ENCODE measurements around the gene MRPL22. TPM values are rescaled to one million over a fixed set of nuclear protein-coding genes. Genes with fewer than 3 reads are reported as not detected.

The MRPL22 gene
- polyA plus RNA-seq, 3 donors: 11.6 to 66.1 (median 56.7) TPM

DNA sequence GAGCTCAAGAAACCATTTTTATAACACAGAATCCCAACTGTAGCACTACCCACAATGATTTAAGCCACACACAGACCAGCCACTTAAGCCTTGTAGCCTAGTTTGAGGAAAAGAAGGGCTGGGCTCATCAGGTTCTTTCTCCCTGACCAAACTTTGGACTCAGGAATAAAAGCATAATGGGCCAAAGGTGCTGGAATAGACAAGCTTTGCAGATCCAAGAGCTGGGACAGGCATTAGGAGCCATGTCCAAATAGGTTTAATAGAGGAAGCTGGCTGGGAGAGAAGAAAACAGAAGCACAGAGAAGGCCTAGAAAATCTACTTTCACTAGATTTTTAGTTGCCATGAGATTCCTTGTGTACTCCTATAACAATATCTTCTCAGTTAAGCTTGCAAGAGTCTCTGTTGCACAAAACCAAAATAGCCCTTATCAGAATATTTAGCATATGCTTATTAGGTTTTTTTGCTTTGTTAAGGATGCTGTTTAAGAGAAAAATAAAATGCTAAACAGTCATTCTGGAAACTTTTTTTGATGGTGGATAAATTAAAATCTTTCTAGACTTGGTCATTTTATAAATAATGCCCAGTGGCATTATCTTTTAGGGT lies 44.2 kb upstream of the MRPL22 start:
- no peaks in the 10 kb centered on the region for H3K9me3 ChIP-seq (replicated peaks in 1 of 2; ENCODE audit: control insufficient read depth in 1 of 2, insufficient read depth in 1 of 2, low read length in 2 of 2)
- intact Hi-C loops (cut with micrococcal nuclease): no loop called here
- H2AFZ ChIP-seq (ENCODE audit: insufficient read depth, low read depth, low read length, poor library complexity, severe bottlenecking): no peak overlapping the region
- Mint-ChIP-seq H3K4me3 (no peak overlapping the region), H3K36me3 (peaks cover 78 to 94% of the 10 kb centered on the region in 2 donors), H3K27me3 (ENCODE audit: low read depth in 3 of 3) (no peaks in the 10 kb centered on the region), H3K9me3 (no peaks in the 10 kb centered on the region), H3K27ac (peak overlapping the region in 1 of 7 donors; percentile 33), H3K4me1 (no peaks in the 10 kb centered on the region)
- TF ChIP-seq, protein P1, sequence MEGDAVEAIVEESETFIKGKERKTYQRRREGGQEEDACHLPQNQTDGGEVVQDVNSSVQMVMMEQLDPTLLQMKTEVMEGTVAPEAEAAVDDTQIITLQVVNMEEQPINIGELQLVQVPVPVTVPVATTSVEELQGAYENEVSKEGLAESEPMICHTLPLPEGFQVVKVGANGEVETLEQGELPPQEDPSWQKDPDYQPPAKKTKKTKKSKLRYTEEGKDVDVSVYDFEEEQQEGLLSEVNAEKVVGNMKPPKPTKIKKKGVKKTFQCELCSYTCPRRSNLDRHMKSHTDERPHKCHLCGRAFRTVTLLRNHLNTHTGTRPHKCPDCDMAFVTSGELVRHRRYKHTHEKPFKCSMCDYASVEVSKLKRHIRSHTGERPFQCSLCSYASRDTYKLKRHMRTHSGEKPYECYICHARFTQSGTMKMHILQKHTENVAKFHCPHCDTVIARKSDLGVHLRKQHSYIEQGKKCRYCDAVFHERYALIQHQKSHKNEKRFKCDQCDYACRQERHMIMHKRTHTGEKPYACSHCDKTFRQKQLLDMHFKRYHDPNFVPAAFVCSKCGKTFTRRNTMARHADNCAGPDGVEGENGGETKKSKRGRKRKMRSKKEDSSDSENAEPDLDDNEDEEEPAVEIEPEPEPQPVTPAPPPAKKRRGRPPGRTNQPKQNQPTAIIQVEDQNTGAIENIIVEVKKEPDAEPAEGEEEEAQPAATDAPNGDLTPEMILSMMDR (IDR thresholded peaks at IDR 0.05): no peak
- H4K20me1 ChIP-seq (ENCODE audit: insufficient read depth, low read length): no peaks in the 10 kb centered on the region
- no peak overlapping the region for H3K9ac ChIP-seq (ENCODE audit: insufficient read depth, low read length, poor library complexity, severe bottlenecking)
- no peaks in the 10 kb centered on the region for H3K79me2 ChIP-seq (ENCODE audit: insufficient read depth, low read length)
- H3K4me3 ChIP-seq (replicated peaks in 1 of 3; ENCODE audit: low read depth in 2 of 3, low read length in 3 of 3): no peak overlapping the region
- no peaks in the 10 kb centered on the region for H3K4me1 ChIP-seq (ENCODE audit: control insufficient read depth in 1 of 2, insufficient read depth in 2 of 2, low read length in 2 of 2)
- H3K27me3 ChIP-seq (ENCODE audit: control insufficient read depth in 2 of 2, insufficient read depth in 2 of 2, low read length in 2 of 2): no peaks in the 10 kb centered on the region
- H3K27ac ChIP-seq (ENCODE audit: low read depth in 1 of 2, low read length in 2 of 2): no peak overlapping the region
- no peak for DNase-seq
- peaks cover 52 to 96% of the 10 kb centered on the region in 2 donors for H3K36me3 ChIP-seq (replicated peaks in 1 of 2; ENCODE audit: control insufficient read depth in 1 of 2, insufficient read depth in 2 of 2, low read length in 2 of 2)
- H3K4me2 ChIP-seq (replicated peaks; ENCODE audit: extremely low read depth, low read length, poor library complexity, severe bottlenecking): no peak overlapping the region

DNA sequence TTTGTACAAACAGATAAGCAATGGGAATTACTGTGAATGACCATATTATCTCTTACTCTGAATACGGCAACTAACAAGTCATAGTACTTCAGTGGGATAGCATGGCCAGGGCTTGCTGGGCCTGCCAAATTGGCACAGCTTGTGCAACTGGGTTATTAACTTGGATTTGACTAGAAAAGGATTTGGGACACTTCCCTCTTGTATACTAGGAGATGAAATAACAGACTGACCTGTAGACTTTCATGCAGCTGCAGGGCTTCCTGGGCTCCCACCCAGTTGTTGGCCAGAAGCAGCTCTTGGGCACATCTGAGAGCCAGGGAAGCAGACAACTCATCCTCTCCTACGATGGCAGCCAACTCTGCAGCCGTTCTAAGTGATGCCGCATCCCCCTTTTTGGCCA lies 42.7 kb upstream of the MRPL22 start:
- Histone ChIP-seq H3K4me2 (replicated peaks; ENCODE audit: extremely low read depth, low read length, poor library complexity, severe bottlenecking) (no peak overlapping the region), H3K4me3 (replicated peaks in 1 of 3; ENCODE audit: low read depth in 2 of 3, low read length in 3 of 3) (no peak overlapping the region), H3K27ac (ENCODE audit: low read depth in 1 of 2, low read length in 2 of 2) (no peak overlapping the region), H3K9me3 (replicated peaks in 1 of 2; ENCODE audit: control insufficient read depth in 1 of 2, insufficient read depth in 1 of 2, low read length in 2 of 2) (no peaks in the 10 kb centered on the region), H3K27me3 (ENCODE audit: control insufficient read depth in 2 of 2, insufficient read depth in 2 of 2, low read length in 2 of 2) (no peaks in the 10 kb centered on the region), H3K9ac (ENCODE audit: insufficient read depth, low read length, poor library complexity, severe bottlenecking) (no peak overlapping the region), H3K36me3 (replicated peaks in 1 of 2; ENCODE audit: control insufficient read depth in 1 of 2, insufficient read depth in 2 of 2, low read length in 2 of 2) (peaks cover 60 to 97% of the 10 kb centered on the region in 2 donors), H2AFZ (ENCODE audit: insufficient read depth, low read depth, low read length, poor library complexity, severe bottlenecking) (no peak overlapping the region), H4K20me1 (ENCODE audit: insufficient read depth, low read length) (no peaks in the 10 kb centered on the region), H3K4me1 (ENCODE audit: control insufficient read depth in 1 of 2, insufficient read depth in 2 of 2, low read length in 2 of 2) (no peaks in the 10 kb centered on the region), H3K79me2 (ENCODE audit: insufficient read depth, low read length) (no peaks in the 10 kb centered on the region)
- intact Hi-C loops (cut with micrococcal nuclease): no loop called here
- no peak overlapping the region for H3K27ac Mint-ChIP-seq
- H3K27me3 Mint-ChIP-seq (ENCODE audit: low read depth in 3 of 3): no peaks in the 10 kb centered on the region
- H3K9me3 Mint-ChIP-seq: no peaks in the 10 kb centered on the region
- peaks cover 80 to 94% of the 10 kb centered on the region in 2 donors for H3K36me3 Mint-ChIP-seq
- DNase-seq: no peak
- no CpG with 5 or more reads among the region's 4 CpGs for WGBS (ENCODE audit: insufficient coverage)
- TF ChIP-seq, protein P1 (IDR thresholded peaks at IDR 0.05): no peak
- H3K4me1 Mint-ChIP-seq: no peaks in the 10 kb centered on the region
- H3K4me3 Mint-ChIP-seq: no peak overlapping the region
